AG04450 (cell line): Measurements from ENCODE around the gene STPG3. TPM values are rescaled to one million over a fixed set of nuclear protein-coding genes. Genes with fewer than 3 reads are reported as not detected.
"Not testable (repeated sequence)": the region's sequence is repeated elsewhere in the genome, so short reads cannot be mapped to it uniquely, and the experiment has no call there.

Experiments used
- CTCF ChIA-PET: fragments of 300-600, 350-600 bp; formaldehyde crosslinking; extraction: SDS; loops from one replicate; lab custom pipeline; 2022; ENCODE audit warnings: antibody characterized with exemption, inconsistent platforms; lab: Charles Lee
- POLR2A ChIA-PET: fragments of 350-600 bp; formaldehyde crosslinking; extraction: SDS; loops from one replicate; lab custom pipeline; 2021; ENCODE audit warnings: antibody characterized with exemption, inconsistent platforms; lab: Yijun Ruan, JAX
- DNase-seq: peaks from one replicate; pipeline ENCODE4 v3.0.0-alpha.2; 2011; ENCODE audit warnings: low read depth, low spot score
- H3K27ac ChIP-seq: one replicate; pipeline ENCODE4 v1.5.1; 2012; ENCODE audit warnings: low read depth, low read length, control low read depth
- H3K27me3 ChIP-seq: one replicate; pipeline ENCODE4 v1.6.0; 2012; ENCODE audit warnings: low read length; ENCODE audit not compliant: control insufficient read depth, insufficient read depth
- H3K4me3 ChIP-seq: 2 replicates; pipeline ENCODE4 v1.5.1; 2011; ENCODE audit warnings: mild to moderate bottlenecking, low read depth, low read length, control low read depth
- H3K9me3 ChIP-seq: 2 replicates; pipeline ENCODE4 v1.5.1; 2012; ENCODE audit warnings: low read length; ENCODE audit not compliant: control insufficient read depth, insufficient read depth
- CTCF ChIP-seq: IDR thresholded peaks from 2 replicates; pipeline ENCODE4 v1.5.1; 2011; ENCODE audit warnings: low read depth, low read length, control low read depth, inconsistent platforms
- polyA plus RNA-seq: library from polyadenylated mRNA; depleted of rRNA; stranded (reverse); fragments of >200 nt; gene quantifications from 2 replicates; pipeline ENCODE4 v1.2.3, GENCODE V29; 2011

STPG3 gene
- polyA plus RNA-seq, 1 experiment = not detected

GRCh38 chr9:137236936-137237421, 14.1 kb upstream of the STPG3 start:
- ChIA-PET CTCF (interaction anchor here (0.5 to 2.0 kb wide), 46 partner anchors 8 to 813 kb away, joined by 3 to 29 read pairs (median 4); partner anchors contain the start of genes ANAPC2, CYSRT1, EXD3 and MAN1B1), POLR2A (interaction anchor here (0.6 to 1.0 kb wide), 3 partner anchors 14 to 116 kb away, joined by 3 to 7 read pairs (median 4); partner anchors contain the start of gene TPRN)
- H3K9me3 ChIP-seq = no peaks in the 10 kb centered on the region; the same call in 1 of the 2 replicates
- H3K4me3 ChIP-seq = no peak overlapping the region
- H3K27ac ChIP-seq = no peak overlapping the region
- H3K27me3 ChIP-seq = no peaks in the 10 kb centered on the region
- TF ChIP-seq CTCF = no peak
- DNase-seq = no peak

DNA sequence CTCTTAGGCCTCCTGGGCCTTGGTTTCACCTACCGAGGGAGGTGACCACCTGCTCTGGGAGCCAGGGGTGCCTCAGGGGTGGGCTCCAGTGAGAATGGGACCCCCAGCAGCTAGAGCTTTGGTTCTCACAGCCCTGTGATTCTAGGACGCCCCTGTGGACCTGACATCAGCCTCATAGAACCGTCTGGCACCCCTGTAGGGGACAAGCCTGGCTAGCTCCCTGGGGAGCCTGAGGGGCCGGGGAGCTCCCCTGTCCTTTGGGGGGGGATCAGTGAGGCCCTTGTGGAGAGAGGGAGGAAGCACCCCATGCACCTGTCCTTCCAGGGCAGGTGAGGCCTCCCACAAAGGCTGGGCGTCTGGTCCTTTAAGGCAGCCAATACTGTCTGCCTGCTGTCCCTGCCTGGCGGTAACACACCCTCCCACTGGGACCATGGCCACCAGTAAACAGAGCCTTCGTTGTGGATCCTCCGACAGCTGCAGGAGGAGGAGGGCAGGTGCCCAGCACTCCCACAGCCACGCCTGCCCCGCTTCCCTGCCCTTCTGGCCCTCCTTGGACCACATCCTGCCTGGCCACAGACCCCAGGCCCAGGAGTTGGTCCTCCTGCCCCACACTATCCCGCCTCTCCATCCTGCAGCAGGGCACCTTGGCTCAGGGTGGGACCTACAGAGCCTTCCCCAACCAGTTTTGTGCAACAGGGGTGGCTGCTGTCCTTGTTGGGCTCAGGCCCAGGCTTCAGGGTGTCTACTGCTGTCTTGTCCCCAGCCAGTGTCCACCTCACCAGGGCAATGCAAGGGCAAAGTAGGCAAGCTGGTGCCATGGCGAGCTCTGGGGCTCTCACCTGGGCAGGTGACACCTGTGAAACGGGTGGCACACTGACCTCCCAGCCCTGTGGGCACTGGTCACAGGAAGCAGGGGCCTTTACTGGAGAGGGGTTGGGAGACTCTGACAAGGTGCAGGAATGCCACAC, 13.0 kb upstream of the STPG3 start:
- no peaks in the 10 kb centered on the region for H3K27me3 ChIP-seq
- H3K4me3 ChIP-seq = no peak overlapping the region
- H3K27ac ChIP-seq = no peak overlapping the region
- ChIA-PET POLR2A (no interaction called here), CTCF (interaction anchor here (0.5 to 2.3 kb wide), 8 partner anchors 11 to 311 kb away, joined by 3 to 17 read pairs (median 6); partner anchors contain the start of genes ANAPC2, RNF224 and SSNA1)
- no peak for TF ChIP-seq CTCF
- H3K9me3 ChIP-seq = no peaks in the 10 kb centered on the region; the same call in 1 of the 2 replicates
- no peak for DNase-seq

GRCh38 chr9:137239541-137240200, 11.4 kb upstream of the STPG3 start:
- DNase-seq, H3K9me3 ChIP-seq, H3K27me3 ChIP-seq: not testable (repeated sequence)
- peak overlapping the region; percentile 68 for H3K4me3 ChIP-seq
- POLR2A ChIA-PET = interaction anchor here (0.7 to 5.7 kb wide), 12 partner anchors 12 to 110 kb away, joined by 6 to 146 read pairs (median 14); partner anchors contain the start of genes ANAPC2, NELFB, RNF224 and SSNA1
- peak overlapping the region; percentile 47 for H3K27ac ChIP-seq
- CTCF ChIA-PET = interaction anchor here (2.3 kb wide), 1 partner anchor 12 kb away, joined by 8 read pairs; the partner anchor contains the start of gene RNF224

GRCh38 chr9:137240318-137240840, 10.7 kb upstream of the STPG3 start:
- H3K27ac ChIP-seq = peak overlapping the region; percentile 83
- no peaks in the 10 kb centered on the region; the same call in 1 of the 2 replicates for H3K9me3 ChIP-seq
- TF ChIP-seq CTCF = no peak
- ChIA-PET CTCF (interaction anchor here (1.0 to 2.3 kb wide), 2 partner anchors 13 to 211 kb away, joined by 3 to 8 read pairs; partner anchors contain the start of gene RNF224), POLR2A (interaction anchor here (0.5 to 5.7 kb wide), 46 partner anchors 10 to 1131 kb away, joined by 3 to 146 read pairs (median 4); partner anchors contain the start of genes ANAPC2, CYSRT1, EXD3 and MAN1B1)
- DNase-seq = no peak
- peak overlapping the region; percentile 68 for H3K4me3 ChIP-seq
- no peaks in the 10 kb centered on the region for H3K27me3 ChIP-seq
